Cerebellar cortex (tissue), 1 donor: ENCODE data around the gene NTN1.
"Not testable (repeated sequence)": the region's sequence is repeated elsewhere in the genome, so short reads cannot be mapped to it uniquely, and the experiment has no call there.

ENCODE experiments used
- DNase-seq: peaks from one replicate; pipeline ENCODE4 v3.0.0-alpha.2; 2015; ENCODE audit warnings: low spot score

The NTN1 gene

GRCh38 chr17:9123594-9124553 lies 102.6 kb downstream of the NTN1 start:
- DNase-seq: no peak

GRCh38 chr17:9124554-9124935 lies 103.2 kb downstream of the NTN1 start:
- DNase-seq: no peak

GRCh38 chr17:9125722-9126121 lies 104.4 kb downstream of the NTN1 start:
- no peak for DNase-seq

- no peak for DNase-seq
These were observed 106.0 kb downstream of the NTN1 start for GRCh38 chr17:9127340-9127739.

- DNase-seq: no peak
These were observed 110.1 kb downstream of the NTN1 start for GRCh38 chr17:9131371-9131770.

GRCh38 chr17:9132291-9132690 lies 111.0 kb downstream of the NTN1 start:
- no peak for DNase-seq

- no peak for DNase-seq
These were observed 111.8 kb downstream of the NTN1 start for GRCh38 chr17:9132944-9133610.

- DNase-seq: no peak
These were observed 116.9 kb downstream of the NTN1 start for GRCh38 chr17:9138161-9138717.

- DNase-seq: no peak
These were observed 118.4 kb downstream of the NTN1 start for GRCh38 chr17:9139695-9140094.

GRCh38 chr17:9140550-9141424 lies 119.5 kb downstream of the NTN1 start:
- DNase-seq: no peak

- DNase-seq: no peak
These were observed 120.1 kb downstream of the NTN1 start for GRCh38 chr17:9141425-9141753.

- DNase-seq: no peak
These were observed 121.6 kb downstream of the NTN1 start for GRCh38 chr17:9142772-9143494.

GRCh38 chr17:9144502-9145249 lies 123.4 kb downstream of the NTN1 start:
- DNase-seq: no peak

- no peak for DNase-seq
These were observed 124.8 kb downstream of the NTN1 start for GRCh38 chr17:9146064-9146463.

GRCh38 chr17:9148905-9149525 lies 127.7 kb downstream of the NTN1 start:
- DNase-seq: no peak

- DNase-seq: no peak
These were observed 129.3 kb downstream of the NTN1 start for GRCh38 chr17:9150446-9151090.

- DNase-seq: no peak
These were observed 129.8 kb downstream of the NTN1 start for GRCh38 chr17:9151091-9151490.

GRCh38 chr17:9151740-9152139 lies 130.4 kb downstream of the NTN1 start:
- not testable (repeated sequence) for DNase-seq

GRCh38 chr17:9158544-9159452 lies 137.5 kb downstream of the NTN1 start:
- DNase-seq: no peak
